GM21529 (cell line): ENCODE results near the gene FABP7.
A peak's percentile ranks its signal among the peaks of the same experiment; 100 is the strongest.

Source experiments
- ATAC-seq: cut with Tn5 transposase; IDR thresholded peaks from one replicate; pipeline ENCODE4 v1.9.1; 2021; ENCODE audit not compliant: unreplicated experiment

FABP7 gene

DNA sequence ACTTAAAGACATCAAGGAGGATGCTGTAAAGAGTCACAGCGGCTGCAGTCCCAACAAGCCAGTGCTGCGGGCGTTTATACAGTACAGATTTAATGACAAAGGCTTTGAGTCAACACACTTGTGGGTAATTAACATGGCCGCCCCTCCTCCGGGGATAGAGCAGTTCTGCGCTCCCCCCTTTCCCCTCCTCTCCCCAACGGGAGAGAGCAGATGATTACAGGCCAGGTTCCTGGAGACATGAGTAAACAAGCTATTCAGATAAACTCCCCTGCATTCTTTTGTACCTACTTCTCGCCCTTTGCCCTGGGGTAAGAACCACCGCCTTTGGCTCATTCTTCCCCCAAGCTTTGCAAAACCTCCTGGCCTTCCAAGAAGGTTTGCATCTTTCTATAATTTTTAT, 23.6 kb upstream of the FABP7 start:
- ATAC-seq = no peak

DNA sequence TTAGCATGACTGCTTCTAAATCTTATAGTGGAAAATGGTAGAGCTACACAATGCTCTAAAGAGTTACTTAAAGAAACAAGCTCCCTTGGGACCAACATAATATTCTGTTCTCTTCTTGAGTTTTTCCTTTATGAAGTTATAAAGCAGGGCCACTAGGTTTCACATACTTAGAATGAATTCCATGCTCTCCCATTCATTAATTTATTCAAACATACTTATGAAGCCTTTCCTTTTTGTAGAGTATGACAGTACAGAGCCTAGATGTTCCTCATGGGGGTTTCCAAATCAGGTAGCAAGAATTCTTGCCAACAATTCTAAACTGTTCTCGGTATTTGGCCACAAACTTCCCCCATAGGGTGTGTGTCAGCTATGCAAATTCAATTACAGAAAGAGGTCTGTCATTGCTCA, 20.6 kb upstream of the FABP7 start:
- peak; percentile 99 for ATAC-seq

DNA sequence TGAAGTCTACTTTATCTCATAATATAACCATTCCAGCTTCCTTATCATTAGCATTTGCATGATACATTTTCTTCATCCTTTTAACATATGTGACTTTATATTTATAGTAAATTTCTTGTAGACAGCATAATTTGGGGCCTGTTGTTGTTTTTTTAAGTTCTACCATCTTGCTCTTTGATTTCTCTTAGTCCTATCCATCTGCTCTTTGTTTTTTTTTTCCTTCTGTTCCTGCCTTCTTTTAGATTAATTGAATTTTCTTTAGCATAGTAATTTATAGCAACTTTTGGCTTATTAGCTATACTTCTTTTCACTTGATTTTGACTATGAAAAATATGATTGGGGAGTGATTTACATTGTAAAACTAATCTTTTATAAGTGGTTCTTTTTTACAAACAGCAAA, 19.2 kb upstream of the FABP7 start:
- no peak for ATAC-seq

GRCh38 chr6:122766256-122766655, 13.3 kb upstream of the FABP7 start:
- no peak for ATAC-seq

- no peak for ATAC-seq
These were observed 8.5 kb upstream of the FABP7 start for GRCh38 chr6:122770835-122771601.

DNA sequence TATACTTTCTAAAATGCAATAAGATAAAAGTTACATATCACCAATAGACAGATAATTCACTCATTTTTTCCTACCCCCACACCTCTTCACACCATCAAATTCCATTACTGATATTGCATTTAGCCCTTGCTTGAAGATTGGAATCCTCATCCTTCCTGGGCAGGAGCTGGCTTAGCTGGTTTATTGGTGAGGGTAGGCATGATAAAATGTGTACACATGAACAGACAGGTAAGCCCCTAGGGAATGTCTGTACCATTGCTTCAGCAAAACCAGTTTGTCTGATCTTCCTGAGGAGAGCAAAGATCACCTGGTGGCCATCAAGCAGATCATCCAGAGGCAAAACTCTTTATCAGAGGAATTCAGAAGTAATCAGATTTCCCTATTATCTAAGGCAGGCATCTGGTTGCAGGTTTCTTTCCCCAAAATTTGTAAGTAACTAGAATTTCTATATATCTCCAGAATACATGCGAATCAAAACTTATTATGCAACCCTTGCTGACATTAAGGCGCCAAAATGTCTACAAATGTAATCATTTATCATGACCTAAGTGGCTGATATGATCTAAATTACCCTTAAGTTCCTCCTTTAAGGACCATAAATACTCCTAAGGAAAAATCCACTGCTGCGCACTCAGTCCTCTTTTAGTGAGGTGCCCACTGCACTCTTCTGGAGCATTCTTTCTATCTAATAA, 6.6 kb upstream of the FABP7 start:
- ATAC-seq = no peak

DNA sequence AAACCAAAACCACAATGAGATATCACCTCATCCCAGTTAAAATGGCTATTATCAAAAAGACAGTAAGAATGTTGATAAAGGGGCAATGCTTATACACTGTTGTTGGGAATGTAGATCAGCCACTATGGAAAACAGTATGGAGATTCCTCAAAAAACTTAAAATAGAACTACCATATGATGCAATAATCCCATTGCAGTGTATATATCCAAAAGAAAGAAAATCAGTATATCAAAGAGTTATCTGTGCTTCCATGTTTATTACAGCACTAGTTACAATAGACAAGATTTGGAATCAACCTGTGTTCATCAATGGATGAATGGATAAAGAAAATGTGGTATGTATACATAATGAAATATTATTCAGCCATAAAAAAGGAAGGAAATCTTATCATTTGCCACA, 3.5 kb upstream of the FABP7 start:
- no peak for ATAC-seq

DNA sequence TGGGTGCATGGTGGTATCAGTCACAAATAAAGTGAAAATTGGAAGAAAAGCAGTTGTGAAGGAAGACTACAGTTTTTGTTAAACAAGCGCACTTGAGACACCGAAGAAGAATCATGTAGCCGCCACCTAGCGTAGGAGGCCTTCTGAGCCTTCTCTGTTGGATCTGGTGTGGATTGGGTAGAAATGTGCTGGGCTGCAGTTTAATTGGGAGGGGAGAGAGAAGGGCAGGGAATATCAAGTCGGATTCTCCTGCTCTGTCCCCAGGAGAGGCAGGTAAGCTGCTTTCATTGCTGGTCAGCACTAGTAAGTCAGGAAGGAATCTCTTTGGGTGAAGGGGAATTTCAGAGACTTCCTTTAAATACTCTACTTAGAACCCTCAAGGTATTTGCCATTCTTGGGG, 1.2 kb upstream of the FABP7 start:
- no peak for ATAC-seq

DNA sequence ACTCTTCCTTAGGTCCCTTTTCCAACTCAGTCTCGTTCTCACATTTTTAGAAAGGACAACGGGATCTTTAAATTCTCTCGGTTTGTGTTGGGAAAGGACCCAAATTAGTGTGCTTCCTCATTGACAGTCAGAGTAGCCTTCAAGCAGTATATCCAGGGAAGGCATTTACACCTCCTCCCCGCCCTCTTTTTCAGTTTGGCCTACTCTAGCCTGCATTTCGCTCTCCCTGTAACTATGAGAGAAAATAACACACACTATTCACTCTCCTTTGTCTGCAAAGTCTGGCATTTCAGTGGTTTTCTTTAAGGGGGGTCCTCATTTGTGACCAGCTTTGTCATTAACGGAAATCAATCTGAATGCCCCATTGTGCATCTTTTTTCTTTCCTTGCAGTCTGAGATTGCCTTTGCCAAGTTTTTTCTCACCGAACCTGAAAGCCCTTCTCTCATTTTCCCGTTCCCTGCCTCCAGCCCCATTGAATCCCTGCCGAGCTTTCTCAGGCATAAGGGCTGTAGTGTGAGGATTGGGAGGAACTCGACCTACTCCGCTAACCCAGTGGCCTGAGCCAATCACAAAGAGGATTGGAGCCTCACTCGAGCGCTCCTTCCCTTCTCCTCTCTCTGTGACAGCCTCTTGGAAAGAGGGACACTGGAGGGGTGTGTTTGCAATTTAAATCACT, 393 bp upstream of the FABP7 start:
- ATAC-seq = no peak

GRCh38 chr6:122780114-122780513, 598 bp downstream of the FABP7 start:
- ATAC-seq = no peak

DNA sequence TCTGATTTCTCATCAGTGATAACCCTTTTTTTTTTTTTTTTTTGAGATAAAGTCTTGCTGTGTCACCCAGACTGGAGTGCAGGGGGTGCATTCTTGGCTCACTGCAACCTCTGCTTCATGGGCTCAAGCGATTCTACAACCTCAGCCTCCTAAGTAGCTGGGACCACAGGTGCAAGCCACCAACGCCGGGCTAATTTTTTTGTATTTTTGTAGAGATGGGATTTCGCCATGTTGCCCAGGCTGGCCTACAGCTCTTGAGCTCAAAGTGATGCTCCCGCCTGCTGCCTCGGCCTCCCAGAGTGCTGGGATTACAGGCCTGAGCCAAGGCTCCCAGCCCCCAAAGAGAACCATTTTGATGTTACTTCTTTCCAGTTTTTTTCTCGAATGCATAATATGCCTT, 2.2 kb downstream of the FABP7 start:
- ATAC-seq = no peak

DNA sequence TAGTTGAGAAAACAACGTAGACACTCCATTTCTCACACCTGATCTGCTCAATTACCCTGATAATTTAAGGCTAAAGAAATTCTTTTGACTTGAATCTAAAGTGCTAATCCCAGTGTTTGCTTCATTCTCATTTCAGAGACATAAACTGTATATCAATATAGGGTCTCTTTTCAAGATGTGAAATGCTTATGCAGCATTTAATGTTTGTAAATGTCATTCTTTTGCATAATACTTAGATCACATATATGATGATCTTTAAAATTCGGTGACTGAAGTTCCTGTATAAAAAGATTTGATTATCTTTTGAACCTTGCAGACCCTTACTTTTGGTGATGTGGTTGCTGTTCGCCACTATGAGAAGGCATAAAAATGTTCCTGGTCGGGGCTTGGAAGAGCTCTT, 3.9 kb downstream of the FABP7 start:
- no peak for ATAC-seq

GRCh38 chr6:122785891-122786290, 6.4 kb downstream of the FABP7 start:
- ATAC-seq = no peak

DNA sequence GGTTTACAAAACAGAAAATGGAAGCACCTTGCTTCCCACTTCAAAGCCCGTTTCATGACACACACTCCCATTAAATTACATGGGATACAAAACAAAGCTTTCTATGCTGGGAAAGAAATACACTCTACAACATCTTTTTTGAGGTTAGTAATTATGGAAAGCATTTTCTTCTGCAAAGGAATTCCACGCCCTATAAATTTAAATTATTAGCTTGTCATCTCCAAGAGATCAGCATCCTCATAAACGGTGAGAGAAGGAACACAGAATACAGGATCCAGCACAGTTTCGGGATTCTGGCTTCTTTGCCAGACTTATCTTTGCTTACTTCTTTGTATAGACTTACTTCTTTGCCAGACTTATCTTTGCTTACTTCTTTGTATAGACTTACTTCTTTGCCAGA, 8.2 kb downstream of the FABP7 start:
- ATAC-seq = no peak

GRCh38 chr6:122788208-122788607, 8.7 kb downstream of the FABP7 start:
- ATAC-seq = no peak

GRCh38 chr6:122788663-122789181, 9.2 kb downstream of the FABP7 start:
- ATAC-seq = no peak

- ATAC-seq = peak; percentile 79
These were observed 9.9 kb downstream of the FABP7 start, which contains the start of gene SMPDL3A for GRCh38 chr6:122789182-122790027. Gene SMPDL3A, plus strand, starts transcription at chr6:122789258. Its CDS starts 89 bp downstream, at chr6:122789347.

DNA sequence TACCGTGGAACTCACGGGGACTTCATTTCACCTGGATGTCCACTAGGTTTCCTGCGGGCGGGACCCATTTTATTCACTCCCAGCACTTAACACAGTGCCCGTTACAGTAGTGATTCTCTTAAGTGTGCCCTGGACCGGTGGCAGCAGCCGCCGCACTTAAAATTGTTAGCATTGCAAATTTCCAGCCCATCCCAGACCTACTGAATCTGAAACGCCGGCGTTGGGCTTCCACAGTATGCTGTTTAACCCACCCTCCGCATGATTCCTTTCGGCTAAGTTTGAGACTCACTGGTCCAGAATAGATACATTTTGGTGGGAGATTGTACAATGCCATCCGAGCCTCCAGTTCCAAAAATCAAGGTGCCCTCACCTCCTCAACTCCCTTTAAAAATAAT, 10.5 kb downstream of the FABP7 start:
- ATAC-seq = no peak

DNA sequence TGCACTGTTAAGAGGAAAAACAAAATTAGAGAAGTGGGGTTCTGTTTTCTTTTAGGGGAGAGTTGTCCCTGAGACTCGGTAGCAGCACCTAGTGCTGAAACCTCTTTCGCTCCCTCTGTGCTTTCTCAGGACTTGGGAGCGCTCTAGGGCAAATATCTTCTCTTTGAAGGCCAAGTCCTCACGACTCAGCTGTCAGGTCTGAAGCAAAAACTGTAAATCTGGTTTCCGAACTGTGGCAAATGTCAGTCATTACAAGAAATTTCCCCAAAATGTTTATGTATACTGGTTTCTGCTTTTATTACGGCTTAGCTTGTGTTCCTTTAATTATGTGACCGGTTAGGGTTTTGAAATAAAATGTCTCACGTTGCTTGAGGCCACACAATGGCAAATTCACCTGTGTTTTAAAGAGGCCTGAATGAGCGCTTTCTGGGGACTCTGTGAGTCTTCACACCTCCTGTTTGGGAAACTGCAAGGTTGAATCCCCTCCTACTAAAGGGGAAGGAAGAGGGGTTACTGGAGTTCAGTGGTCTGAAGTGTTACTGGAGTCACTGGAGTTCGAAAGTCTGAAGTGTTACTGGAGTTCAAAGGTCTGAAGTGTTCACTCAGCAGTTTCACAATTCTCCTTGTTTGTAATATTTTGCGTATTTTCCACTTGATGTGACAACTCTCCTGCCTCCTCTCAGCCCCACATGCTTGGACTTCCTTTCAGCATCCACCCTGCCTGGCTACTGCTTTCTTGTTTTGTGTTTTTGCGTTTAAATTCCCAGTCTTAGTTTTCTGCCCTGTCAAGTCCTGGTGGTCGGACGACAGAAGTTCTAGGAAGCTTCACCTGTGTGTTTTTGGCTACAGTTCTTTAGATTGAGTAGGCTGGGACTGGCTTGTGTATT, 11.2 kb downstream of the FABP7 start:
- ATAC-seq = no peak

DNA sequence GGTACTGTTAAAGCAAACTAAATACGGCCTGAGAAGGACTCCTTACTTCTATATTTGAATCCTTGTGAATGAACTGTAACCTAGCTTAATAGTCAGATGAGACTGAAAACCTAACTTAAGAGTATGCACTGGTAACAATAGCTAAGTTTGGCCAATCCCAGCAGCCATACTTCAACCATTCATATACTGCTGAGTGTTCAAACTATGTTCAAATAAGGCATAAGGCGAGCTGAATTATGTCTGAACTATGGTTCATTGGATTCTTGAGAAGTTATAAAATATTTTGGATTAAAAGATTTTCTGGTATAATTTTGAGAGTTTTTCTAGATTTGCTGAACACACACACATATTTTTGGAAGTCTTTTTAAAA, 11.8 kb downstream of the FABP7 start:
- no peak for ATAC-seq
